ENCODE data around the gene ICE2.

ICE2 gene

GRCh38 chr15:60370869-60371136 is 108.1 kb downstream of the ICE2 start:
- in situ Hi-C loops (cut with MboI; ENCODE audit: low pct_unique_long_range_greater_than_20kb, low sequenced_read_pairs, unreplicated experiment): no loop called here
- no peak for DNase-seq (ENCODE audit: low spot score)
- no peak for TF ChIP-seq CTCF (IDR thresholded peaks at IDR 0.05; ENCODE audit: extremely low read depth, insufficient read depth, missing control alignments)

GRCh38 chr15:60370105-60370868 is 108.7 kb downstream of the ICE2 start:
- TF ChIP-seq CTCF (IDR thresholded peaks at IDR 0.05; ENCODE audit: extremely low read depth, insufficient read depth, missing control alignments): no peak
- DNase-seq (ENCODE audit: low spot score): no peak
- in situ Hi-C loops (cut with MboI; ENCODE audit: low pct_unique_long_range_greater_than_20kb, low sequenced_read_pairs, unreplicated experiment): no loop called here

GRCh38 chr15:60369696-60370095 is 109.2 kb downstream of the ICE2 start:
- in situ Hi-C loops (cut with MboI; ENCODE audit: low pct_unique_long_range_greater_than_20kb, low sequenced_read_pairs, unreplicated experiment): no loop called here
- TF ChIP-seq CTCF (IDR thresholded peaks at IDR 0.05; ENCODE audit: extremely low read depth, insufficient read depth, missing control alignments): no peak
- DNase-seq (ENCODE audit: low spot score): no peak

Measured in GM13977 (cell line).